T-helper 17 cell (primary cell): Measurements from ENCODE around the gene TMCO6. TPM values are rescaled to one million over a fixed set of nuclear protein-coding genes. Genes with fewer than 3 reads are reported as not detected.
A peak's percentile ranks its signal among the peaks of the same experiment; 100 is the strongest.
"Not testable (repeated sequence)": the region's sequence is repeated elsewhere in the genome, so short reads cannot be mapped to it uniquely, and the experiment has no call there.

Experiments
- ATAC-seq: fragments of 150-1000 bp; cut with Tn5 transposase; 2 replicates; pipeline ENCODE4 v1.10.0; 2021; ENCODE audit warnings: mild to moderate bottlenecking, moderate library complexity
- DNase-seq, 3 donors: peaks; one replicate each; pipeline versions ENCODE4 v3.0.0 to v3.0.0-alpha.2; 2020 to 2021
- H3K9me3 ChIP-seq: one replicate; pipeline ENCODE4 v1.7.0; 2013; ENCODE audit warnings: low read length, mild to moderate bottlenecking; ENCODE audit not compliant: control insufficient read depth, poor library complexity, severe bottlenecking
- H3K27ac Mint-ChIP-seq: one replicate; pipeline ENCODE4 v1.8.0; 2022; ENCODE audit warnings: mild to moderate bottlenecking, moderate library complexity, mixed read lengths
- H3K27me3 Mint-ChIP-seq: one replicate; pipeline ENCODE4 v1.8.0; 2022; ENCODE audit warnings: mixed read lengths
- H3K36me3 Mint-ChIP-seq: one replicate; pipeline ENCODE4 v1.8.0; 2022; ENCODE audit warnings: low read depth, mixed read lengths
- H3K4me1 Mint-ChIP-seq: one replicate; pipeline ENCODE4 v1.8.0; 2022; ENCODE audit warnings: mild to moderate bottlenecking, mixed read lengths
- H3K4me3 Mint-ChIP-seq: one replicate; pipeline ENCODE4 v1.8.0; 2022; ENCODE audit warnings: mild to moderate bottlenecking, moderate library complexity, mixed read lengths
- total RNA-seq, 4 donors: library from RNA in 2 of 4; stranded (reverse) in 2 of 4; gene quantifications; one replicate each; pipeline ENCODE4 v1.2.3 and lab custom pipeline; 2022 to 2026

TMCO6 gene
- total RNA-seq, 2 donors from 2014 or later, result 18.3 to 23.1 TPM

DNA sequence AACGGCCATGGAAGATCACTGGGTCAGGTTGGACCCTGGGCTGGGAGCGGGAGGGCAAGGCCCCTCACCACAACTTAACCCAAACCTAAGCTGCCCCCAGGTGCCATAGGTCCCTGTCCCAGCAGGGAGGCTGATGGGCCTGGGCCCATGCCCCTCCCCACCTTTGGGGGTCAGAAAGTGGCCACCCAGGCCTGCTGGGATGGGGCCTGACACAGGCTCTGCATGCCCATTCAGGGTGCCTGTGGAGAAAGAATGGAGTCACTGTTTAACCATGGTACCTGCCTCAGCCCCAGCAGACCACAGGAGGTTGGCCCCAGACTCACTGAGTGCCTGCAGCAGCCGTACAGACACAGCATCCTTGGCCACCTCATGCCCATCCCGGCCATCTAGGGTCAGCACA, 31.8 kb downstream of the TMCO6 start:
- H3K9me3 ChIP-seq, DNase-seq, ATAC-seq, H3K4me3 Mint-ChIP-seq, H3K27ac Mint-ChIP-seq, H3K36me3 Mint-ChIP-seq, H3K27me3 Mint-ChIP-seq: not testable (repeated sequence)
- peaks cover 18% of the 10 kb centered on the region for H3K4me1 Mint-ChIP-seq

DNA sequence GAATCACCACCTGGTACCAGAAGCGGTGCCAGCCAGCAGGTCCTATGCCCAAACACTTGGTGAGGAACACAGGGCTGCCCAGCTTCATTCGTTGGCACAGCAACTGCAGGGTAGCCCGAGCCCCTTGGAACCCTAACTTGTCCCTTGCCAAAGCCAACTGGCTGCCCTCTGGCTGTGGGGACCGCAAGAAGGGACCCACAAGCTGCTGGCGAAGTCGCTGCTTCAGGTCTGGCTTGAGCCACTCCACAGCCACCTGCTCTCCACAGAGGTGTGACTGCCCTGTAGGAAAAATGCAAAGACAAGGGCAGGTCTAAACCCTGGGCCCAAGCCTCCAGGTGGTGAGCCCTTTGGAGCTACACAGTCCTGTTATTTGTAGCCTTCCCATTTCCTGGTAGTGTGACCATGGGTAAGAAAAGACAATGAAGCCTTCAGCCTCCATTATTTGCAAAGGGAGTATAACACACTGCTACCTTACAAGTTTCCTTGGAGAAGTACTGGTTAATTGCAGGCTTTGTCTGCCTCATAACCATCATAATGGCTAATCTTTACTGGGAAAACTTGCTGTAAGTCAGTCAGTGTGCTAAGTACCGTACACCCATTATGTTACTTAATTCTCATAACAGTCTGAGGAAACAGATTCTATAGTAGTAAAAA, 32.3 kb downstream of the TMCO6 start:
- no peak overlapping the region for H3K27ac Mint-ChIP-seq
- ATAC-seq, result no peak

DNA sequence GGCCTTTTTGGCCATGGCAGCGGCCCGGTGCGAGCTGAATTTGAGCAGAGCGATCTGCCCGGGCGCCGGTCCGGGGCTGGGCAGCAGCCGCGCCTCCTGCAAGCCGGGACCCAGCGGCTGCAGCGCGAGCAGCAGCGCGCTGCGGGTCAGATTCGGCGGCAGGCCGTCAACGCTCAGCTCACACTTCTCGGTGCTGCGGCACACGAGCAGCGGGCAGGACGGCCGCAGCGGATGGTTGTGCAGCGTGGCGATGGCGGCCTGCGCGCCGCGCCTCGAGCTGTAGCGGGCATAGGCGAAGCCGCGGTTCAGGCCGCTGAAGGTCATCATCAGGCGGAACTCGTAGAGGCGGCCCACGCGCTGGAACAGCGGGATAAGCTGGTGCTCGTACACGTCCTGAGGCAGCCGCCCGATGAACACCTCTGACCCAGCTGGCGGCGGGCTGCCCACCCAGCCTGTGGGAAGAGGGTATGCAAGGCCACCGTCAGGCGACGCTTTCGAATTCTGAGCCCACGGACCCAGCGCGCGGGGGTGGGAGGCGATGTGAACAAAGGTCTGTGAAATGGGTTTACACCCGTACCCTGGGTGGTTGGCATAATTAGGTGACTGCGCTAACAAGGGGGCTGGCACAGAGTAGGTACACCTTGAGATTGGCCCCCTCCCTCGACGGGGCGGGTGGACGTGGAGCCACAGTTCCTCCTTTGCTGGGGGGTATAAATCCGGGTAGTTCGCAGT, 33.4 kb downstream of the TMCO6 start:
- Mint-ChIP-seq H3K4me3 (no peak overlapping the region), H3K27ac (no peak overlapping the region), H3K36me3 (peaks cover 2% of the 10 kb centered on the region), H3K4me1 (peaks cover 6% of the 10 kb centered on the region), H3K27me3 (no peaks in the 10 kb centered on the region)
- no peaks in the 10 kb centered on the region for H3K9me3 ChIP-seq
- DNase-seq, result no peak
- no peak for ATAC-seq

More for the DNA sequence above, 32.3 kb downstream of the TMCO6 start:
- Mint-ChIP-seq H3K4me3 (no peak overlapping the region), H3K36me3 (peaks cover 2% of the 10 kb centered on the region), H3K27me3 (no peaks in the 10 kb centered on the region), H3K4me1 (peaks cover 14% of the 10 kb centered on the region)
- no peaks in the 10 kb centered on the region for H3K9me3 ChIP-seq
- no peak for DNase-seq

DNA sequence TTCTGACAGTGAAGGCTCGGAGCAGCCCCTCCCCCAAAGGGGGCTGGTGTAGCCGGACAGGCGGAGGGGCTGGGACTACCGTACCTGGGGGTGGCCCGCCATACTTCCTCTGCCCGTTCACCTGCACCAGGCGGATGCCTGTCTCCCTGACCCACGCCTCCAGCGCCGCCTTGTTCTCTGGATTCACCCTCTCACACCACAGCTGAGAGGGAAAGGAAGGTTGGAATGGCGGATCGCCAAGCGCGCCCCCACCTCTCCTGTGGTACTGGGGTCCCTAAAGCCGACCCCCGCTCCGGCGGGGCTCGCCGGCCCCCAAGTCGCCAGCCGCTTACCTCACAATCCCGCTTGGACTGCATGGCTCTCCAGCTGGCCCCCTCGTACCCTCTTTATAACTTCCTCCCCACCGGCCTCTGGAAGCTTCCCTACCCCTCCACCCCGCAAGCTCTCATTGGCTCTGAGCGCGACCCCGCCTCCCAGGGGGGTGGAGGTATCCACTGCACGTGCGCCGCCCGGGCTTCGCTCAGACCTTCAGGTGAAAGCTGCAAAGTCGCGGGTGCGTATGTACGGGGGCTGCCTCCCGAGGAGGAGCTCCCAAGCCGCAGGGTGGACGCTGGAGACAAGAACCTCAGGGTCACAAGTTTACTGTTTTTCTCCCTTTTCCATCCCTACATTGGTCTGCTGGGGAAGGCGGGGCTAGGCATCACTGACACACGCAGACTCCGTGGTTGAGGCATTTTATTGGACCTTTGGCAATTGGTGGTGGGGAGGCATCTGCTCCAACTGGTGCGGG, 34.1 kb downstream of the TMCO6 start, which contains the start of gene DND1:
Gene DND1, minus strand, starts transcription at position 390 of the 790 bp plus-strand sequence. Its CDS starts 34 bp downstream, at position 356.
- Mint-ChIP-seq H3K27ac (peak within 1 kb of the TSS; percentile 3), H3K4me1 (no peaks in the 10 kb centered on the region), H3K4me3 (no peak within 1 kb of the TSS), H3K36me3 (peaks cover 2% of the 10 kb centered on the region), H3K27me3 (no peaks in the 10 kb centered on the region)
- no peak for DNase-seq
- H3K9me3 ChIP-seq, result no peaks in the 10 kb centered on the region
- ATAC-seq, result no peak

GRCh38 chr5:140674211-140674610, 35.0 kb downstream of the TMCO6 start:
- H3K27me3 Mint-ChIP-seq, result no peaks in the 10 kb centered on the region
- H3K4me1 Mint-ChIP-seq, result no peaks in the 10 kb centered on the region
- no peak for ATAC-seq
- peak overlapping the region; percentile 3 for H3K27ac Mint-ChIP-seq
- peaks cover 2% of the 10 kb centered on the region for H3K36me3 Mint-ChIP-seq
- DNase-seq, result no peak
- no peaks in the 10 kb centered on the region for H3K9me3 ChIP-seq
- no peak overlapping the region for H3K4me3 Mint-ChIP-seq

DNA sequence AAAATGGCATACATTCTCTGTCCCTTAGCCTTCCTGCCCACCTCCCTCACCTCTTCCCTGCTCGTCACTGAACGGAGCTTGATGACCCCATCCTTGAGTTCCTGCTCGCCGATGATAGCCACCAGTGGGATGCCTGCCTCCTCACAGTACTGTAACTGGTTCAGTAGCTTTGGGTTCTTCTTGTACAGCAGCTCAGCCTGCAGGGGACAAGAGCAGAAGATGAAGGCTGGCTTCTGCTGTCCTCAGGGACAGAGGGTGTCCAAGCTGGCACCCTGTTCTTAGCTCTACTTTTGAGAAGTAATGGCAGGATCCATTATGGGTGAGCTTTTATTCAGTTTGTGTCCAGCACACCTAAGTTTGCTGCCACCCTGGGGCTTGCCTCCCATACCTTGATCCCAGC, 35.4 kb downstream of the TMCO6 start:
- no peak for ATAC-seq
- Mint-ChIP-seq H3K27me3 (no peaks in the 10 kb centered on the region), H3K27ac (peak overlapping the region; percentile 3), H3K4me3 (no peak overlapping the region), H3K36me3 (peaks cover 2% of the 10 kb centered on the region), H3K4me1 (no peaks in the 10 kb centered on the region)
- H3K9me3 ChIP-seq, result no peaks in the 10 kb centered on the region
- DNase-seq, result no peak

DNA sequence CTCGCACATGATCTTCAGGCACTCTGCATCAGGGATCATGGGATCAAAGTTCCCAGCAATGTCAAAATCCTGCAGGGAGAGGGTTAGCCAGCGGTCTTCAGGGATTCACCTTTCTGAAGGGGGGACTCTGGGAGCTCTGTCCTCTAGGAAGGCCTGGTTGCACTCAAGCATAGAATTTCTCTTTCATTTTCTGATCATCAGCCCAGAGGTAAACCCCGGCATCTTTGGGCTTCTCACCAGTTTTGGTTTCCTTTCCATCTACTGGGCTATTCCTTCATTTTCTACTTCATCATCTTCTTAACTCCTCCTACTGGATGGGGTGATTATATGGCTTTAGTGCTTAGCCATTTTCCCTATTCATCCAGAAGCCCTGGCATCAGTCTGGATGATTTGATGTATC, 38.7 kb downstream of the TMCO6 start:
- Mint-ChIP-seq H3K4me3 (no peak overlapping the region), H3K27ac (peak overlapping the region; percentile 37), H3K4me1 (no peaks in the 10 kb centered on the region), H3K27me3 (no peaks in the 10 kb centered on the region), H3K36me3 (peaks cover 7% of the 10 kb centered on the region)
- no peaks in the 10 kb centered on the region for H3K9me3 ChIP-seq
- DNase-seq, result no peak
- no peak for ATAC-seq

- no peaks in the 10 kb centered on the region for H3K27me3 Mint-ChIP-seq
- no peak overlapping the region for H3K27ac Mint-ChIP-seq
- DNase-seq, result no peak
- no peak for ATAC-seq
- peaks cover 7% of the 10 kb centered on the region for H3K36me3 Mint-ChIP-seq
- no peaks in the 10 kb centered on the region for H3K9me3 ChIP-seq
- no peaks in the 10 kb centered on the region for H3K4me1 Mint-ChIP-seq
- H3K4me3 Mint-ChIP-seq, result no peak overlapping the region
Observed at GRCh38 chr5:140678993-140679392, 39.7 kb downstream of the TMCO6 start.

GRCh38 chr5:140690376-140690932, 51.2 kb downstream of the TMCO6 start:
- DNase-seq, result no peak
- peak overlapping the region; percentile 100 for H3K4me3 Mint-ChIP-seq
- peaks cover 23% of the 10 kb centered on the region for H3K4me1 Mint-ChIP-seq
- no peaks in the 10 kb centered on the region for H3K36me3 Mint-ChIP-seq
- H3K9me3 ChIP-seq, result no peaks in the 10 kb centered on the region
- no peaks in the 10 kb centered on the region for H3K27me3 Mint-ChIP-seq
- peak overlapping the region; percentile 98 for H3K27ac Mint-ChIP-seq
- peak; percentile 2 for ATAC-seq

GRCh38 chr5:140690941-140691924, 52.0 kb downstream of the TMCO6 start, which contains the start of the genes HARS1 and HARS2:
HARS1 (minus strand) TSS chr5:140691370; CDS start chr5:140691304, 66 bp downstream.
HARS2 (plus strand) TSS chr5:140691455; CDS start chr5:140691649, 194 bp downstream.
- H3K9me3 ChIP-seq, result no peaks in the 10 kb centered on the region
- DNase-seq (peak; percentile 65 to 73 (median 66)), ATAC-seq (peak; percentile 96)
- H3K27ac Mint-ChIP-seq, result peak within 1 kb of the TSS; percentile 98
- H3K4me3 Mint-ChIP-seq, result peak within 1 kb of the TSS; percentile 100
- H3K27me3 Mint-ChIP-seq, result no peaks in the 10 kb centered on the region
- H3K36me3 Mint-ChIP-seq, result peaks cover 4% of the 10 kb centered on the region
- H3K4me1 Mint-ChIP-seq, result peaks cover 25% of the 10 kb centered on the region

- peak overlapping the region; percentile 24 for H3K27ac Mint-ChIP-seq
- peaks cover 25% of the 10 kb centered on the region for H3K4me1 Mint-ChIP-seq
- no peak for DNase-seq
- no peak for ATAC-seq
- peaks cover 14% of the 10 kb centered on the region for H3K36me3 Mint-ChIP-seq
- H3K4me3 Mint-ChIP-seq, result no peak overlapping the region
- H3K9me3 ChIP-seq, result no peaks in the 10 kb centered on the region
- H3K27me3 Mint-ChIP-seq, result no peaks in the 10 kb centered on the region
Observed at GRCh38 chr5:140694276-140694675, 55.0 kb downstream of the TMCO6 start.
